H9 (cell line): ENCODE measurements around the gene PCGF3. TPM values are rescaled to one million over a fixed set of nuclear protein-coding genes. Genes with fewer than 3 reads are reported as not detected.
A peak's percentile ranks its signal among the peaks of the same experiment; 100 is the strongest.

Experiments
- DNase-seq: peaks from one replicate; pipeline ENCODE4 v3.0.0-alpha.2; 2017
- H2AFZ ChIP-seq: one replicate; pipeline ENCODE4 v1.6.1; 2013; ENCODE audit warnings: mild to moderate bottlenecking, low read length, control low read depth, moderate library complexity
- H2AK5ac ChIP-seq: 2 replicates; pipeline ENCODE4 v1.6.1; 2013; ENCODE audit warnings: low read length, control low read depth, mixed read lengths; ENCODE audit not compliant: insufficient read length
- H2BK120ac ChIP-seq: one replicate; pipeline ENCODE4 v1.6.1; 2013; ENCODE audit warnings: low read depth, mild to moderate bottlenecking, low read length, control low read depth, inconsistent platforms; ENCODE audit not compliant: poor library complexity, severe bottlenecking
- H2BK12ac ChIP-seq: 2 replicates; pipeline ENCODE4 v1.6.1; 2013; ENCODE audit warnings: low read length, control low read depth, mixed read lengths, low read depth; ENCODE audit not compliant: insufficient read length
- H2BK15ac ChIP-seq: 2 replicates; pipeline ENCODE4 v1.6.1; 2013; ENCODE audit warnings: low read depth, low read length, control low read depth
- H2BK20ac ChIP-seq: one replicate; pipeline ENCODE4 v1.6.1; 2013; ENCODE audit warnings: low read depth, mild to moderate bottlenecking, low read length, control low read depth, inconsistent platforms; ENCODE audit not compliant: poor library complexity, severe bottlenecking
- H2BK5ac ChIP-seq: 2 replicates; pipeline ENCODE4 v1.6.1; 2013; ENCODE audit warnings: low read length, control low read depth, mixed read lengths; ENCODE audit not compliant: insufficient read length
- H3K14ac ChIP-seq: 2 replicates; pipeline ENCODE4 v1.6.1; 2013; ENCODE audit warnings: low read length, control low read depth; ENCODE audit not compliant: insufficient read depth
- H3K18ac ChIP-seq: 2 replicates; pipeline ENCODE4 v1.6.1; 2013; ENCODE audit warnings: low read depth, mild to moderate bottlenecking, mixed read lengths, low read length, control low read depth; ENCODE audit not compliant: insufficient read length
- H3K23ac ChIP-seq: 2 replicates; pipeline ENCODE4 v1.6.1; 2013; ENCODE audit warnings: low read length, control low read depth, mixed read lengths, low read depth; ENCODE audit not compliant: insufficient read length
- H3K23me2 ChIP-seq: 2 replicates; pipeline ENCODE4 v1.6.1; 2013; ENCODE audit warnings: low read depth, mild to moderate bottlenecking, mixed read lengths, low read length, control low read depth; ENCODE audit not compliant: insufficient read length, poor library complexity, severe bottlenecking
- H3K27ac ChIP-seq: 2 replicates; pipeline ENCODE4 v1.5.1; 2013; ENCODE audit warnings: low read length, control low read depth, mixed read lengths, low read depth; ENCODE audit not compliant: insufficient read length
- H3K27me3 ChIP-seq: 2 replicates; pipeline ENCODE4 v1.6.1; 2013; ENCODE audit warnings: low read length, control low read depth, inconsistent platforms; ENCODE audit not compliant: insufficient read depth
- H3K4ac ChIP-seq: 2 replicates; pipeline ENCODE4 v1.6.1; 2013; ENCODE audit warnings: low read depth, mild to moderate bottlenecking, control low read depth, inconsistent platforms, low read length, moderate library complexity
- H3K4me1 ChIP-seq: 2 replicates; pipeline ENCODE4 v1.6.1; 2013; ENCODE audit warnings: low read length, control low read depth, inconsistent platforms; ENCODE audit not compliant: insufficient read depth
- H3K4me2 ChIP-seq: 2 replicates; pipeline ENCODE4 v1.6.1; 2013; ENCODE audit warnings: low read length, control low read depth, mixed read lengths; ENCODE audit not compliant: insufficient read length, insufficient read depth
- H3K56ac ChIP-seq: 2 replicates; pipeline ENCODE4 v1.6.1; 2013; ENCODE audit warnings: low read depth, mild to moderate bottlenecking, mixed read lengths, low read length, control low read depth; ENCODE audit not compliant: insufficient read length
- H3K79me1 ChIP-seq: 2 replicates; pipeline ENCODE4 v1.6.1; 2013; ENCODE audit warnings: low read depth, mild to moderate bottlenecking, moderate library complexity, low read length, control low read depth, inconsistent platforms; ENCODE audit not compliant: insufficient read depth, poor library complexity, severe bottlenecking
- H3K79me2 ChIP-seq: 2 replicates; pipeline ENCODE4 v1.6.1; 2013; ENCODE audit warnings: low read length, control low read depth, inconsistent platforms; ENCODE audit not compliant: insufficient read depth
- H3K9ac ChIP-seq: 2 replicates; pipeline ENCODE4 v1.6.1; 2013; ENCODE audit warnings: low read length, control low read depth, mixed read lengths; ENCODE audit not compliant: insufficient read length; ENCODE audit errors: extremely low read depth
- H3K9me3 ChIP-seq: one replicate; pipeline ENCODE4 v1.6.1; 2013; ENCODE audit warnings: low read depth, low read length, inconsistent platforms; ENCODE audit not compliant: control insufficient read depth
- H3T11ph ChIP-seq: one replicate; pipeline ENCODE4 v1.6.1; 2013; ENCODE audit warnings: mild to moderate bottlenecking, low read length, control low read depth, inconsistent platforms
- H4K20me1 ChIP-seq: one replicate; pipeline ENCODE4 v1.6.1; 2013; ENCODE audit not compliant: control insufficient read depth, insufficient read length, insufficient read depth
- H4K5ac ChIP-seq: 2 replicates; pipeline ENCODE4 v1.6.1; 2013; ENCODE audit warnings: low read depth, mild to moderate bottlenecking, mixed read lengths, low read length, control low read depth; ENCODE audit not compliant: insufficient read length
- H4K8ac ChIP-seq: replicated peaks from 2 replicates; pipeline ENCODE4 v1.6.1; 2013; ENCODE audit warnings: low read length, control low read depth, mixed read lengths, low read depth; ENCODE audit not compliant: insufficient read length
- H4K91ac ChIP-seq: 2 replicates; pipeline ENCODE4 v1.6.1; 2013; ENCODE audit warnings: low read depth, mild to moderate bottlenecking, moderate library complexity, mixed read lengths, low read length, control low read depth; ENCODE audit not compliant: insufficient read length
- H3K27ac Mint-ChIP-seq, 3 experiments: 2 replicates in 2 of 3; 3 replicates in 1 of 3; pipeline ENCODE4 v1.8.0; 2020 to 2021; ENCODE audit warnings: mixed read lengths in 3 of 3, mild to moderate bottlenecking in 1 of 3, moderate library complexity in 1 of 3
- H3K27me3 Mint-ChIP-seq: 2 replicates; pipeline ENCODE4 v1.8.0; 2021; ENCODE audit warnings: low read depth, mild to moderate bottlenecking, moderate library complexity, mixed read lengths
- H3K36me3 Mint-ChIP-seq, 3 experiments: 2 replicates in 2 of 3; 3 replicates in 1 of 3; pipeline ENCODE4 v1.8.0; 2020 to 2021; ENCODE audit warnings: low read depth in 3 of 3, mixed read lengths in 3 of 3; ENCODE audit not compliant: insufficient read depth in 1 of 3
- H3K4me1 Mint-ChIP-seq, 2 experiments: 2 replicates each; pipeline ENCODE4 v1.8.0; 2020; ENCODE audit warnings: mixed read lengths in 2 of 2
- H3K4me3 Mint-ChIP-seq, 2 experiments: 2 replicates in 1 of 2; 3 replicates in 1 of 2; pipeline ENCODE4 v1.8.0; 2020 to 2021; ENCODE audit warnings: mild to moderate bottlenecking in 2 of 2, mixed read lengths in 2 of 2, moderate library complexity in 1 of 2
- H3K9me3 Mint-ChIP-seq, 2 experiments: 2 replicates in 1 of 2; 3 replicates in 1 of 2; pipeline ENCODE4 v1.8.0; 2020; ENCODE audit warnings: mild to moderate bottlenecking in 2 of 2, mixed read lengths in 2 of 2, moderate library complexity in 1 of 2
- WGBS: extraction: QIAGEN DNeasy Blood & Tissue Kit; methylation state at CpG from one replicate; pipeline ENCODE4 v1.1.7; 2013; ENCODE audit warnings: missing lambda C conversion rate, low lambda C conversion rate, mixed read lengths; ENCODE audit not compliant: insufficient read length; ENCODE audit errors: extremely low coverage; 5-methylcytosine and 5-hydroxymethylcytosine counted together
- total RNA-seq: library from RNA; stranded (reverse); gene quantifications from 2 replicates; pipeline ENCODE4 v1.2.1, GENCODE V29; 2021
- TF ChIP-seq, protein P1 (sequence below): fragments of 200-600 bp; sonication (generic); conservative IDR thresholded peaks from 3 replicates; pipeline ENCODE4 v1.8.0; 2021; ENCODE audit warnings: antibody characterized with exemption, mild to moderate bottlenecking

Gene PCGF3
- total RNA-seq, 1 experiment from 2014 or later = 43.1 TPM

DNA sequence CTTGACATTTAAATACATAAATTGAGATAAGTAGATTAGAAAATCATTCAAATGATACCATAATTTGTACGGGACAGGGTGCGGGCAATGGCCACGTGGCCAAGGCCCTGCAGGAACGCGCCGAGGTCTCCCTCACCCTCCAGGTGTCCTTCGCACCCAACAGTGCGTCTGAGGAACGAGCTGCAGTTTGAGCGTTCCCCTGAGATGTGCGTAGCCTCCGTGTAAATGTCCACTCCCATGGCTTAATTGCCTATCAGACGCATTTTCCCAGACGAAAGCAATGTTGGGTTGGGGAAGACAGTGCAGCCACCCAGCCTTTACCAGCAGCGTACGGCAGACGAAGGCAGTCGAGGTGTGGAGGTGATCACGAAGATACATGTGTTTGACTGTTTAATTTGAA is 63.9 kb downstream of the PCGF3 start:
- Histone ChIP-seq H2BK20ac (no peak overlapping the region), H3K14ac (no peak overlapping the region), H3K9me3 (no peaks in the 10 kb centered on the region), H2BK120ac (no peak overlapping the region), H3K23ac (no peak overlapping the region), H4K91ac (no peak overlapping the region), H3T11ph (no peak overlapping the region), H4K5ac (no peak overlapping the region), H4K20me1 (no peaks in the 10 kb centered on the region), H3K18ac (no peak overlapping the region), H3K4me2 (no peak overlapping the region), H3K4me1 (no peaks in the 10 kb centered on the region), H3K27ac (no peak overlapping the region), H2AFZ (no peak overlapping the region), H3K27me3 (no peaks in the 10 kb centered on the region), H3K79me2 (peaks cover 2% of the 10 kb centered on the region; the same call in 1 of the 2 replicates), H3K56ac (no peak overlapping the region), H3K9ac (no peak overlapping the region), H3K23me2 (no peaks in the 10 kb centered on the region), H2AK5ac (no peak overlapping the region), H3K79me1 (no peaks in the 10 kb centered on the region), H2BK5ac (no peak overlapping the region), H2BK12ac (no peak overlapping the region), H3K4ac (no peak overlapping the region), H2BK15ac (no peak overlapping the region), H4K8ac (no peak overlapping the region)
- WGBS = no CpG with 5 or more reads among the region's 19 CpGs
- 0 out of 7 replicates have a peak overlapping the region, but pooled peaks of 1 of the 3 experiments have one; percentile 29 for H3K27ac Mint-ChIP-seq
- peaks cover under 1% of the 10 kb centered on the region; the same call in 1 of the 2 replicates for H3K27me3 Mint-ChIP-seq
- peaks cover 2 to 9% of the 10 kb centered on the region in 2 experiments; a peak in 3 of 5 replicates for H3K9me3 Mint-ChIP-seq
- H3K4me1 Mint-ChIP-seq = peaks cover 15 to 20% of the 10 kb centered on the region in 2 experiments
- DNase-seq = no peak
- peaks cover 42 to 80% (median 67%) of the 10 kb centered on the region in 3 experiments for H3K36me3 Mint-ChIP-seq
- H3K4me3 Mint-ChIP-seq = no peak overlapping the region
- TF ChIP-seq, protein P1, sequence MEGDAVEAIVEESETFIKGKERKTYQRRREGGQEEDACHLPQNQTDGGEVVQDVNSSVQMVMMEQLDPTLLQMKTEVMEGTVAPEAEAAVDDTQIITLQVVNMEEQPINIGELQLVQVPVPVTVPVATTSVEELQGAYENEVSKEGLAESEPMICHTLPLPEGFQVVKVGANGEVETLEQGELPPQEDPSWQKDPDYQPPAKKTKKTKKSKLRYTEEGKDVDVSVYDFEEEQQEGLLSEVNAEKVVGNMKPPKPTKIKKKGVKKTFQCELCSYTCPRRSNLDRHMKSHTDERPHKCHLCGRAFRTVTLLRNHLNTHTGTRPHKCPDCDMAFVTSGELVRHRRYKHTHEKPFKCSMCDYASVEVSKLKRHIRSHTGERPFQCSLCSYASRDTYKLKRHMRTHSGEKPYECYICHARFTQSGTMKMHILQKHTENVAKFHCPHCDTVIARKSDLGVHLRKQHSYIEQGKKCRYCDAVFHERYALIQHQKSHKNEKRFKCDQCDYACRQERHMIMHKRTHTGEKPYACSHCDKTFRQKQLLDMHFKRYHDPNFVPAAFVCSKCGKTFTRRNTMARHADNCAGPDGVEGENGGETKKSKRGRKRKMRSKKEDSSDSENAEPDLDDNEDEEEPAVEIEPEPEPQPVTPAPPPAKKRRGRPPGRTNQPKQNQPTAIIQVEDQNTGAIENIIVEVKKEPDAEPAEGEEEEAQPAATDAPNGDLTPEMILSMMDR = no peak
